HG03520 (cell line): ENCODE results near the gene ASB1.
"Not testable (repeated sequence)": the region's sequence is repeated elsewhere in the genome, so short reads cannot be mapped to it uniquely, and the experiment has no call there.

Experiments used
- ATAC-seq: cut with Tn5 transposase; IDR thresholded peaks from one replicate; pipeline ENCODE4 v1.9.1; 2021; ENCODE audit warnings: mild to moderate bottlenecking, moderate library complexity; ENCODE audit not compliant: unreplicated experiment

ASB1 gene

GRCh38 chr2:238403632-238404405 is 22.9 kb upstream of the ASB1 start:
- ATAC-seq = no peak

GRCh38 chr2:238404406-238405216 is 22.1 kb upstream of the ASB1 start:
- ATAC-seq = no peak

DNA sequence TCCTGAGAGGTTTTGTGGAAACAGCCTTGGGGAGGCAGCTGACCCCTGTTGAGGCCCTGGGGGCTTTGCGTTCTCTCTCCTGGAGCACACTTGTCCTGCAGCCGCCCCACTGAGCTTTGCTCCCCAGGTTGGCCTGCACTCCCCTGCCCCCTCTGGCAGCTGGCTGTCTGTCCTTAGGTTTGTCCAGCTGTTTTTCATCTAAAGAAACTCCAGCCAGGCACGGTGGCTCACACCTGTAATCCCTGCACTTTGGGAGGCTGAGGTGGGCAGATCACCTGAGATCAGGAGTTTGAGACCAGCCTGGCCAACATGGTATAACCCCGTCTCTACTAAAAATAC is 21.5 kb upstream of the ASB1 start:
- ATAC-seq = not testable (repeated sequence)

DNA sequence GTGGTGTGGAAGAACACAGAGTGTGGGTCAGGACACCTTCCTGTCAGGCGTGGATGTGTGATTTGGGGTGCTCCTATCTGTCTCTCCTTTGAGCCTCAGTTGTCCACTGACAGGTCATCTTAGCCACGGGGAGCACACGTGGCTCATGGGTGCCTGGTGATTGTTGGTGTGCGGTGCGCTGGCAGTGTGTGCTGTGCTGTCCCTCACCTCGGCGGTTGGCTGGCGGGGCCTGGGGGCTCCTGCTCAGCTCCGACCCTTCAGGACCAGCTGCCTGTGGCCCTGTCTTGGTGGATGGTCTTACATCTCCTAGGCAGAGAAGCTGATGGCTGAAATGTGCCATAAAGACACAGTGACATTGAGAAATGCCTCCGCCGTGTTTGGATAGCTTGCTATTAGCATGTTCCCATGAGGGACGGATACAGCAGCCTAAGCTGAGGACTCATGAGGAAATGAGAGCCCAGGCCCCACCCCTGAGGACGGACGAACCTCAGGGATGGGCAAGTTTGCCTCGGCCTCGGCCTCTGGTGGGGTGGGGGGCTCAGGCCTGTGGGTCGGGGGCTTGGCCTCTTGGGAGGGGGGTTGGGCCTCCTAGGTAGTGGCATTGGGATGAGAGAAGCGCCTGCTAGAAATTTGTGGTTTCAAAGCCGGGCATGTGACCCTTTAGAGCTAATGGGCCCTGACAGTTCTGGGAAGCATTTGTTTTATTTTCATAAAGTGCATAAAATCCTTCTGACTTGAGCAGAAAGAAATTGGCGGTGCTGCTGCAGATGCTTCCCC is 20.3 kb upstream of the ASB1 start:
- no peak for ATAC-seq

GRCh38 chr2:238406998-238407285 is 19.8 kb upstream of the ASB1 start:
- ATAC-seq = no peak

DNA sequence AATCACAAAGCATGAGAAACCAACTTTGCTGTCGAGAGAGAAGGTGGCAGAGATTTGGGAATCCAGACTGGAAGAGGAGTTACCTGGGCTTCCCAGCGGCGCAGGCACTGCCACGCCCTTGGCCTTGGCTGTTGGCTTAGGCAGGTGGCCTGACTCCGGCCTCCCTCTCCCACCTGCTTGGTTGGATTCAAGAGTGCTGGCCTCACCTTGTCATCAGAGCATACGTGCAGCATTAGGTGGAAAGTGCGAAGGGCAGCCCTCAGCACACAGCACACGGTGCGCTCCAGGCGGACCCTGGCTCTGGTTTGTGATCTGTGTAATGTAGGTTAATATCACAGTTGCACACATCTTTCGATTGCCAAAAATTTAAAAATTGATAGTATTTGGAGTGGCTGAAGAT is 19.2 kb upstream of the ASB1 start:
- ATAC-seq = no peak

GRCh38 chr2:238408615-238409340 is 17.9 kb upstream of the ASB1 start:
- no peak for ATAC-seq

DNA sequence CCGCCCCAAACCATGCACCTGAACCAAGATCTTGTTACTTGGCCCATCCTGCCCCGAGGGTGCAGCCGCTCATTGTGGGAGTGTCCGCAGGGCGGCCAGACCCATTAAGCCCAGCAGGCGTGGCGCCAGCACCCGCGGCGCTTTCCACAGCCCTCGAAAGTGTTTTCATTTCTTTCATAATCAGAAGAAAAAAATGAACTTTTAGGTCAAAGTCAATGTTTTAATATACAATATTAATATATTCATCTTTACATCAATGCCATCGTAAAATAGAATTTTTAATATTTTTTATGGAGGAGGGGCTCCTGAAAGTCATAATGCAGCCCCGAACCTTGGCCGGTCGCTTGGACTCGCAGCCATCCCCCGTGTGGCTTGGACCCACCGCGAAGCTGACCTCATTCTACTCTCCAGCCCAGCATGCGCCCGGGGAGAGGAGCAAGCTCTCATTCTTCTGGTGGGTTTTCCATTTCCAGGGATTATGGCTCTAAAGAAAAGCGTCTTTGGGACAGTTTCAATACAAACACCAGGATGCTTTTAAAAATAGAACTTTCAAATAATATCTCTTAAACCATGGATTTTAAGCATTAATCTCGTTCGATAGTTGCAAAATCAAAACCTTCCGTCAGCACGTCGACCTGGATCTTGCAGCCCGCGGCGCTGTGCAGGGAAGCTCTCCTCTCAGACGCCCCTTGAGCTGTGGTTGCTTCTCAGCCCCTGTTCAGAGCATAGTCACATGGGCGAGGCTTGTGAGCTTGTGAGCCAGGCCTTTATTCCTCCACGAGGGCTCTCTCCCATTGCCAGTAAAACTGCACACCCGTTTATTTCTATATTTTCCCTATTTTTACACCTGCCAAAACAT is 17.2 kb upstream of the ASB1 start:
- no peak for ATAC-seq

DNA sequence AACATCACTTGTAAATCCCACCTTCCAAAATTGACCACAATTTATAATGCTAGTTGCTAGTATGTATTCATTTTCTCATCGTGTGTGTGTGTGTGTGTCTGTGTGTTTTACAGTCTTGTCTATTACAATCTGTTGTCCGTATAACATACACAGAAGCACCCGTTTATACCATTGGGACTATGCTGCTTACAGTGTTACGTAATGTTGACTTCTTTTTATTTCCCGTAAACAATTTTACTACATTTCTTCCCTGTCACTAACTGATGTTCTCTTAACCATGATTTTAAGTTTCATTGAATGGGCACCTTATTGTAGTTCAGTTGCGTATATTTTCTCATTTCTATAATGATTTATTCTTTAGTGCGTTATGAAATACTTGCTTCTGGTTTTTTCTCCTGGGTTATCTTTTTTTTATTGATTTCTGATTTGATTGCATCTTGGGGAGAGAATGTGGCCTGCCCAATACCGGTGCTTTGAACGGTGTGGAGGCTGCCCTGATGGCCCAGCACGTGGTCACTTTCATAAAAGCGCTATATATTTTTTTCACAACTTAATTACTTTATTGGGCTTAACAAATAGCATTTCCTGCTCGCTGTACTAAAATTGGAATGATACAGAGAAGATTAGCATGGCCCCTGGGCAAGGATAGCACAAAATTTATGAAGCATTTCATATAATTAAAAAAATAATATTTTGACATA is 14.5 kb upstream of the ASB1 start:
- ATAC-seq = no peak

DNA sequence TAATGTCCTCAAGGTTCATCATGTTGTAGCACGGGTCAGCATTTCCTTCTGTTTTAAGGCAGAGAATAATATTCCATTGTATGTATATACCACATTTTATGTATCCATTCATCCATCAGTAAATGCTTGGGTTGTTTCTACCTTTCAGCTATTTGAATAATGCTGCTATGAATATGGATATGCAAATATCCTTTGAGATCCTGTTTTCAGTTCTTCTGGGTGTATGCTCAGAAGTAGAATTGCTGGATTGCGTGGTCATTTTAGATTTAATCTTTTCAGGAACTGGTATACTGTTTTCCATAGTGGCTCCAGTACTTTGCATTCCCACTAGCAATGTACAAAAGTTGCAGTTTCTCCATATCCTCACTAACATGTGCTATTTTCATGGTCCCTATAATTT is 13.4 kb upstream of the ASB1 start:
- ATAC-seq = no peak

DNA sequence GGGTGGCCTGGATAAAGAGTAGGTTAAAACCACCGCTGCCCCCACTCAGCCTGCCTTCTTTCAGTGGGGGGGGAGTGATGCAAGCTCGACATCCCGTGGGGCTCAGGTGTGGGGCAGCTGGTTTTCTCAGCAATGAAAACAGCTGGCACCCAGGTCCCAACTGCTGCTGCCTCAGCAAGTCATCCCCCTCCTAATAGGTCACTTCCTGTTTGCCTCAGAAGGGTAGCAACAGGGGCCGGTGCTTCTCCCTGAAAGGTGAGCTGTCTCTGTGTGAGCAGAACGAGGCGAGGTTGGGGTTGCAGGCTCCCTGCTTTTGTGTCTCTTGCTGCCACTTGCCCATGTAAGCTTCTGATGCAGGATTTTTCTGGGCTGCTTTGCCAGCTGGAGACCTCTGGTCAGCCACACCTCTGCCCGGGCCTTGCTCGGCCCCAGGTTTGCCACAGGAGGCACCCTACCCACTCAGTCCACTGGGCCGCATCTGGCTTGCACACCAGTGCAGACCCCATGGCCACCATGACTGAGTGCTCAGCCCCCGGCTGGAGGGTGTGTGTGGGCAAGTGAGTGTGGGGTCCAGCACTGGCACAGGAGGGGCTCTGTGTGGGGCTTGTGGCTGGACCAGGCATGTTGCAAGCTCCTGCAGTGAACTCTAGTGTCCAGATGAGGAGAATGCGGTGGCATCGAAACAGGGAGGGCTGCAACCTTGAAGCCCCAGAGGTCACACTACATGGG is 11.5 kb upstream of the ASB1 start:
- ATAC-seq = no peak

GRCh38 chr2:238415893-238416292 is 10.8 kb upstream of the ASB1 start:
- ATAC-seq = no peak

DNA sequence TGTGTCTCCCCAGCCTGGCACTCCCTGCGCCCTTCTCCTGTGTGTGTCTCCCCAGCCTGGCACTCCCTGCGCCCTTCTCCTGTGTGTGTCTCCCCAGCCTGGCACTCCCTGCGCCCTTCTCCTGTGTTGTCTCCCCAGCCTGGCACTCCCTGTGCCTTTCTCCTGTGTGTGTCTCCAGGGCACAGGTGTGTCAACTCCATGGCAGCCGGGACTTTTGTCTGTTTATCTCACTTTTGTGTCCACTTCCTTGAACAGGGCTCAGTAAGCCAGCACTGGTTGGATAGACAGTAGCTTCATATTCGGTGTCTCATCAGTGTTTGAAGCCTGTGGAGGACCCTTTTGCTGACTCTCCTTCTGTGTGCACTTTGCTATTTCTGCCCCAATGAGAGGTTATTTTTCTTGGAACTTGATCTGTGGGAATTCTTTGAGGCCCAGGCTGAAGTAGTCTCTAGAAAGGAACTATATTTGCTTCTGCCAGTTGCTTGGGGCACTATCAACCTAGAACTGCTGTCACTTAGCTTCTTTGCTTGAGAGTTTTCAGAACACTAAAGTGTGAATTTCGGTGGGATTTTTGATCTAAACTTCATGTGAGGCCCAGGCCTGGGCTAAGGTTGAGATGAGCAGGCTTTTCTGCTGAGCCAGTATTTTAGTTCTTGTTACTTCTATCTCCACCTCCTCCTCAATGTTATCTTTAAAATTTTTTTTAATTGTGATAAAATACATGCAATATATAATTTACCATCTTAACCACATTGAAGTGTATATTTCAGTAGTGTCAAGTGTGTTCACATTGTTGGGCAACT is 8.3 kb upstream of the ASB1 start:
- ATAC-seq = no peak

GRCh38 chr2:238418999-238419546 is 7.7 kb upstream of the ASB1 start:
- ATAC-seq = no peak

DNA sequence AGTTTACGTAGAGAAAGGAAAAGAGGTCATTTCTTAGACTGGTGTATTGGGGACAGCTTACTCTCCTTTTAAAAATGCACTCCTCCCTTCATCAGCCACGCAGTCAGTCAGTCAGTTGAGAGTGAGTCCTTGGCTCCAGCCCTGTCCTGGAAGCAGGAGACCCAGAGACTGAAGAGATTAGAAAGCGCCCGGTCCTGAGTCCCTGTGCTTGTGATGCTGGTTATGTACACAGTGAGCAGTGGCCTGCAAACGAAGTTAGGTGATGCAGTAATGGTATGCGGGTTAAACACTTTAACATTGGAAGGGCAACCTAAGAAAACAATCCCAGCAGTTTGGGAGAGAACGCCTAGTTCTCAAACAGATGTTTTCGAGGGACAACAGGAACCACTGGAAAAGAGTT is 6.3 kb upstream of the ASB1 start:
- ATAC-seq = no peak

DNA sequence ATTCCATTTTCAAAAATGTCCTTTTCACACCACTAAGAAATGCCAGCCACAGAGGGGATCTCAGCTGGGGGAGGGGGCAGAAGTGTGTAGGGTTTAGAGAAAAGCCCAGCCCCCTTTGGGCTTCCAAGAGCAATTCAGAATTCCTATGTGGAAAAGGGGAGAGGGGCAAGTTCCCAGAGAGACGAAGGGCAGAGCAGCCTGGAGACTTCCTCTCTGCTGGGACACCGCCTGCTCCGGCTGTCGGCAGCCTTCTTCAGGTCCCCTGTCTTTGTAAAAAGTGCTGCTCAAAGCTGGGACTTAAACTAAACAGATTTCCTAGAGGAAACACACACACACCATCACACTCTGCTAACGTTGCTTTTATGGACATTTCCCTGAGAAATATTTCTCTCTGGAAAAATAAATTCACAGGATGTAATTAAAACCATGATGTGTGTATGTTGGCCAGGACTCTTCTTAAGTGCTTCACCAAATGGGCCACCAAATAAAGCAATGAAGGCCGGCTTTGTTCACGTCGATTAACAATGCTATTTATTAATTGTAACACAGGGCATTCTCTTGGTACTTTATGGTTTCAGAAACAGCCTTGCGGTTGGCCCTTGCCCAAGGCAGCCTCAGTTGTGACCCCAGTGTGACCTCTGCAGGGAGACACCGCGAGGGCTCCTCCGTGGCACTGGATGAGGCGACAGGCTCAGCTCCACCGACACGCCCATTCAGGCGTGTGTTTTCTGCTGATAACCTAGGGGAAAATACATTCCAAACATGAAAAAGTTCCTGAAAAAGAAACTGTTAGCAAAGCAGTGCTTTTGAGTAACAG is 5.6 kb upstream of the ASB1 start:
- no peak for ATAC-seq

GRCh38 chr2:238421695-238422035 is 5.1 kb upstream of the ASB1 start:
- ATAC-seq = no peak
